ENCODE data around the gene SPRR3.

- TF ChIP-seq POLR2A (IDR thresholded peaks at IDR 0.05) (no peak), CTCF (IDR thresholded peaks at IDR 0.05) (no peak)
Observed at GRCh38 chr1:152983234-152983633, 18.3 kb upstream of the SPRR3 start.

Data from lower leg skin (tissue), 3 donors.